Erythroblast (primary cell): ENCODE data around the gene NID1.
"Not testable (repeated sequence)": the region's sequence is repeated elsewhere in the genome, so short reads cannot be mapped to it uniquely, and the experiment has no call there.

Experiments
- GATA1 ChIP-seq: IDR thresholded peaks from 2 replicates; pipeline ENCODE4 v1.6.1; 2011; ENCODE audit warnings: low read depth, mild to moderate bottlenecking, control low read depth, low read length, moderate library complexity
- POLR2A ChIP-seq: IDR thresholded peaks from 2 replicates; pipeline ENCODE4 v1.6.1; 2011; ENCODE audit warnings: mild to moderate bottlenecking, low read length

- TF ChIP-seq POLR2A, GATA1: not testable (repeated sequence)
Observed at GRCh38 chr1:236078077-236078476, 13.2 kb upstream of the NID1 start.
